ENCODE results near the gene LIN37.

- TF ChIP-seq CREB1 (CRISPR knock-in tag; IDR thresholded peaks at IDR 0.05; ENCODE audit: low read depth) (no peak), CTCF (conservative IDR thresholded peaks at IDR 0.05; ENCODE audit: low read depth in 2 of 2) (no peak), ETS1 (IDR thresholded peaks at IDR 0.05) (no peak), REST (IDR thresholded peaks at IDR 0.05; ENCODE audit: unreplicated experiment) (no peak)
Measured at GRCh38 chr19:35722897-35723296, 25.5 kb upstream of the LIN37 start.

All from GM23338 (cell line).